Measurements from ENCODE around the gene CBX3.

- TF ChIP-seq OSR1 (CRISPR knock-in tag; IDR thresholded peaks at IDR 0.05) (no peak), RARB (CRISPR knock-in tag; IDR thresholded peaks at IDR 0.05) (no peak)
- TF ChIP-seq, protein P1, sequence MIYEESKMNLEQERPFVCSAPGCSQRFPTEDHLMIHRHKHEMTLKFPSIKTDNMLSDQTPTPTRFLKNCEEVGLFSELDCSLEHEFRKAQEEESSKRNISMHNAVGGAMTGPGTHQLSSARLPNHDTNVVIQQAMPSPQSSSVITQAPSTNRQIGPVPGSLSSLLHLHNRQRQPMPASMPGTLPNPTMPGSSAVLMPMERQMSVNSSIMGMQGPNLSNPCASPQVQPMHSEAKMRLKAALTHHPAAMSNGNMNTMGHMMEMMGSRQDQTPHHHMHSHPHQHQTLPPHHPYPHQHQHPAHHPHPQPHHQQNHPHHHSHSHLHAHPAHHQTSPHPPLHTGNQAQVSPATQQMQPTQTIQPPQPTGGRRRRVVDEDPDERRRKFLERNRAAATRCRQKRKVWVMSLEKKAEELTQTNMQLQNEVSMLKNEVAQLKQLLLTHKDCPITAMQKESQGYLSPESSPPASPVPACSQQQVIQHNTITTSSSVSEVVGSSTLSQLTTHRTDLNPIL (CRISPR knock-in tag; IDR thresholded peaks at IDR 0.05; ENCODE audit: low read depth): no peak
Measured at GRCh38 chr7:26171601-26172000, 29.9 kb upstream of the CBX3 start.

Measured in SK-N-SH treated with all-trans-retinoic acid at 6 μM for 48 hours (cell line).